GM12878 (cell line): ENCODE data around the gene RASGRF2. TPM values are rescaled to one million over a fixed set of nuclear protein-coding genes. Genes with fewer than 3 reads are reported as not detected.

Experiments
- ATAC-seq: fragments of 200-7000 bp; cut with Tn5 transposase; 3 replicates; pipeline ENCODE4 v1.9.1; 2020; ENCODE audit warnings: mild to moderate bottlenecking, moderate library complexity
- BruUV-seq: library from RNA; stranded (reverse); fragments of 400-500 nt; replicated peaks from 2 replicates; lab custom pipeline; 2021; lab: Mats Ljungman, UMichigan
- CTCF ChIA-PET: fragments of 300-600 bp; sonication (Branson Sonifier 250); formaldehyde crosslinking; extraction: SDS; loops from one replicate; lab custom pipeline; 2021; ENCODE audit warnings: inconsistent platforms; lab: Yijun Ruan, JAX
- POLR2A ChIA-PET: fragments of 350-600 bp; formaldehyde crosslinking; extraction: SDS; loops from one replicate; lab custom pipeline; 2021; ENCODE audit warnings: inconsistent platforms; lab: Charles Lee
- RAD21 ChIA-PET: fragments of 300-600 bp; sonication (Branson Sonifier 250); formaldehyde crosslinking; loops from one replicate; lab custom pipeline; 2023; ENCODE audit warnings: antibody characterized with exemption; ENCODE audit not compliant: unreplicated experiment; lab: Charles Lee
- SMC1A ChIA-PET: fragments of 300-600 bp; sonication (Branson Sonifier 250); formaldehyde crosslinking; loops from one replicate; lab custom pipeline; 2023; ENCODE audit not compliant: unreplicated experiment, uncharacterized antibody; lab: Charles Lee
- DNase-seq: peaks from one replicate; pipeline ENCODE4 v3.0.0-alpha.2; 2011; ENCODE audit warnings: low read depth, low spot score
- FAIRE-seq: peaks from 3 replicates; lab custom pipeline; 2011; peaks lifted over from hg19 to GRCh38; lab: Jason Lieb, UNC
- H2AFZ ChIP-seq: 2 replicates; pipeline ENCODE4 v1.6.0; 2011; ENCODE audit warnings: low read depth, low read length, control low read depth; ENCODE audit not compliant: control insufficient read depth
- H3K27ac ChIP-seq: 2 replicates; pipeline ENCODE4 v1.5.1; 2011; ENCODE audit warnings: control low read depth; ENCODE audit not compliant: control insufficient read depth, insufficient read depth
- H3K27me3 ChIP-seq, 2 experiments: replicated peaks in 1 of 2; 2 replicates each; pipeline versions ENCODE4 v1.6.0 to v1.6.1; 2011; ENCODE audit warnings: low read length in 1 of 2; ENCODE audit not compliant: control insufficient read depth in 2 of 2, insufficient read depth in 2 of 2
- H3K36me3 ChIP-seq, 2 experiments: 2 replicates each; pipeline ENCODE4 v1.5.1; 2011; ENCODE audit warnings: low read length in 1 of 2; ENCODE audit not compliant: control insufficient read depth in 2 of 2, insufficient read depth in 2 of 2
- H3K4me1 ChIP-seq: 2 replicates; pipeline ENCODE4 v1.6.1; 2011; ENCODE audit warnings: mild to moderate bottlenecking, low read length, moderate library complexity, mixed read lengths; ENCODE audit not compliant: control insufficient read depth, insufficient read depth
- H3K4me2 ChIP-seq: 2 replicates; pipeline ENCODE4 v1.6.0; 2011; ENCODE audit warnings: control low read depth; ENCODE audit not compliant: control insufficient read depth, insufficient read depth
- H3K4me3 ChIP-seq: fragments of 200-600 bp; sonication (generic); 2 replicates; pipeline ENCODE4 v1.5.1; 2016
- H3K79me2 ChIP-seq: 2 replicates; pipeline ENCODE4 v1.6.0; 2011; ENCODE audit warnings: low read length; ENCODE audit not compliant: control insufficient read depth, insufficient read depth
- H3K9ac ChIP-seq: 2 replicates; pipeline ENCODE4 v1.8.0; 2011; ENCODE audit warnings: low read length, control low read depth, mixed read lengths; ENCODE audit not compliant: control insufficient read depth, insufficient read depth
- H3K9me3 ChIP-seq: replicated peaks from 3 replicates; pipeline ENCODE4 v1.5.1; 2011; ENCODE audit warnings: mild to moderate bottlenecking, low read length; ENCODE audit not compliant: control insufficient read depth, insufficient read depth
- H4K20me1 ChIP-seq: 2 replicates; pipeline ENCODE4 v1.6.0; 2011; ENCODE audit not compliant: control insufficient read depth, insufficient read depth
- MTA3 ChIP-seq: IDR thresholded peaks from 2 replicates; pipeline ENCODE4 v1.6.1; 2012; ENCODE audit warnings: low read length, inconsistent platforms, borderline replicate concordance
- RAD51 ChIP-seq: fragments of 450-650 bp; IDR thresholded peaks from 2 replicates; pipeline ENCODE4 v1.6.1; 2016; ENCODE audit warnings: moderate library complexity, mild to moderate bottlenecking, inconsistent platforms
- ZNF24 ChIP-seq: fragments of 450-650 bp; IDR thresholded peaks from 2 replicates; pipeline ENCODE4 v1.6.1; 2017; ENCODE audit warnings: antibody characterized with exemption, mild to moderate bottlenecking
- WGBS: methylation state at CpG from one replicate; pipeline ENCODE4 v1.1.6; 2016; ENCODE audit warnings: low lambda C conversion rate; ENCODE audit not compliant: insufficient replicate concordance, insufficient coverage; ENCODE audit errors: missing lambda C conversion rate; 5-methylcytosine and 5-hydroxymethylcytosine counted together
- in situ Hi-C: fragments of 300-500 bp; cut with MboI; formaldehyde crosslinking; loops from 9 replicates; pipeline ENCODE4 v1.14.3; 2018; ENCODE audit warnings: mixed read lengths
- intact Hi-C: fragments of 100-400 bp; cut with micrococcal nuclease; formaldehyde crosslinking; loops from one replicate; pipeline ENCODE4 v1.14.2; 2022; ENCODE audit not compliant: unreplicated experiment
- polyA plus RNA-seq, 11 experiments: library from polyadenylated mRNA; depleted of rRNA in 4 of 11; unstranded in 6 of 11; stranded (reverse) in 5 of 11; fragments of >200 nt; fragmentation: Nextera tagmentation in 4 of 11; fragmentation: Illumina TruSeq in 1 of 11; extraction: Ambion mirVana in 4 of 11; extraction: Trizol in 1 of 11; gene quantifications; 1 replicate in 1 of 11; 2 replicates in 10 of 11; pipeline versions ENCODE4 v1.2.1 to v1.2.3, GENCODE V29; 2011 to 2016; ENCODE audit warnings: inconsistent platforms in 2 of 11, missing spikeins in 2 of 11, low read depth in 1 of 11
- total RNA-seq, 4 experiments: library from RNA; depleted of rRNA in 3 of 4; stranded (reverse); fragments of >200 nt in 3 of 4; fragmentation: Illumina TruSeq in 1 of 4; extraction: Trizol in 1 of 4; gene quantifications; 2 replicates each; pipeline versions ENCODE4 v1.2.1 to v1.2.3, GENCODE V29; 2013 to 2021
- TF ChIP-seq, protein P1 (sequence below): fragments of 450-650 bp; IDR thresholded peaks from 2 replicates; pipeline ENCODE4 v1.6.1; 2017; ENCODE audit warnings: mild to moderate bottlenecking, moderate library complexity
- TF ChIP-seq, protein P2 (sequence below): fragments of 450-650 bp; IDR thresholded peaks from 2 replicates; pipeline ENCODE4 v1.6.1; 2016; ENCODE audit warnings: mild to moderate bottlenecking, moderate library complexity, borderline replicate concordance

RASGRF2 gene
- total and polyA plus RNA-seq, 10 of the 15 experiments (the other 5 are each of a cell fraction or from before 2014, with no cell fraction given): 0.05 to 0.24 (median 0.07) TPM

DNA sequence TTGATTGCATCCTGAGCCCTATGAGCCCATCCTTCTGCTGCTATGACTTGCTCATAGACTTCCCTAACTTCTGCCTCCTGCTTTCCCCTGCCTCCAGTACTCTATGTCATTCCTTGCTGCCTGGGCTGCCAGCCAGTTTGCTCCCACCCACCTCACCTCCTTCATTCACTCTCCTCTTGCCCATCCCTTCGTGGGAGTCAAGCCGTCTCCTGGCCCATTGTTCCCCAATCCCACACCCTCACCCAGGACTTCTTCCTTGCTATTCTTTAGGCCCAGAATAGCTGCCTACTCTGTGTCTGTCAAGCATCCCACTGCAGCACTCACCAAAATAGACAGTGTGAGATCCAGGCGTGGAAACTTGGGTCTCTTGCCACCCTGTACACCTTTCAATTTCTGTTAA is 131.0 kb downstream of the RASGRF2 start (continued):
- TF ChIP-seq, protein P1, sequence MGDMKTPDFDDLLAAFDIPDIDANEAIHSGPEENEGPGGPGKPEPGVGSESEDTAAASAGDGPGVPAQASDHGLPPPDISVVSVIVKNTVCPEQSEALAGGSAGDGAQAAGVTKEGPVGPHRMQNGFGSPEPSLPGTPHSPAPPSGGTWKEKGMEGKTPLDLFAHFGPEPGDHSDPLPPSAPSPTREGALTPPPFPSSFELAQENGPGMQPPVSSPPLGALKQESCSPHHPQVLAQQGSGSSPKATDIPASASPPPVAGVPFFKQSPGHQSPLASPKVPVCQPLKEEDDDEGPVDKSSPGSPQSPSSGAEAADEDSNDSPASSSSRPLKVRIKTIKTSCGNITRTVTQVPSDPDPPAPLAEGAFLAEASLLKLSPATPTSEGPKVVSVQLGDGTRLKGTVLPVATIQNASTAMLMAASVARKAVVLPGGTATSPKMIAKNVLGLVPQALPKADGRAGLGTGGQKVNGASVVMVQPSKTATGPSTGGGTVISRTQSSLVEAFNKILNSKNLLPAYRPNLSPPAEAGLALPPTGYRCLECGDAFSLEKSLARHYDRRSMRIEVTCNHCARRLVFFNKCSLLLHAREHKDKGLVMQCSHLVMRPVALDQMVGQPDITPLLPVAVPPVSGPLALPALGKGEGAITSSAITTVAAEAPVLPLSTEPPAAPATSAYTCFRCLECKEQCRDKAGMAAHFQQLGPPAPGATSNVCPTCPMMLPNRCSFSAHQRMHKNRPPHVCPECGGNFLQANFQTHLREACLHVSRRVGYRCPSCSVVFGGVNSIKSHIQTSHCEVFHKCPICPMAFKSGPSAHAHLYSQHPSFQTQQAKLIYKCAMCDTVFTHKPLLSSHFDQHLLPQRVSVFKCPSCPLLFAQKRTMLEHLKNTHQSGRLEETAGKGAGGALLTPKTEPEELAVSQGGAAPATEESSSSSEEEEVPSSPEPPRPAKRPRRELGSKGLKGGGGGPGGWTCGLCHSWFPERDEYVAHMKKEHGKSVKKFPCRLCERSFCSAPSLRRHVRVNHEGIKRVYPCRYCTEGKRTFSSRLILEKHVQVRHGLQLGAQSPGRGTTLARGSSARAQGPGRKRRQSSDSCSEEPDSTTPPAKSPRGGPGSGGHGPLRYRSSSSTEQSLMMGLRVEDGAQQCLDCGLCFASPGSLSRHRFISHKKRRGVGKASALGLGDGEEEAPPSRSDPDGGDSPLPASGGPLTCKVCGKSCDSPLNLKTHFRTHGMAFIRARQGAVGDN: no peak
- TF ChIP-seq MTA3: no peak

DNA sequence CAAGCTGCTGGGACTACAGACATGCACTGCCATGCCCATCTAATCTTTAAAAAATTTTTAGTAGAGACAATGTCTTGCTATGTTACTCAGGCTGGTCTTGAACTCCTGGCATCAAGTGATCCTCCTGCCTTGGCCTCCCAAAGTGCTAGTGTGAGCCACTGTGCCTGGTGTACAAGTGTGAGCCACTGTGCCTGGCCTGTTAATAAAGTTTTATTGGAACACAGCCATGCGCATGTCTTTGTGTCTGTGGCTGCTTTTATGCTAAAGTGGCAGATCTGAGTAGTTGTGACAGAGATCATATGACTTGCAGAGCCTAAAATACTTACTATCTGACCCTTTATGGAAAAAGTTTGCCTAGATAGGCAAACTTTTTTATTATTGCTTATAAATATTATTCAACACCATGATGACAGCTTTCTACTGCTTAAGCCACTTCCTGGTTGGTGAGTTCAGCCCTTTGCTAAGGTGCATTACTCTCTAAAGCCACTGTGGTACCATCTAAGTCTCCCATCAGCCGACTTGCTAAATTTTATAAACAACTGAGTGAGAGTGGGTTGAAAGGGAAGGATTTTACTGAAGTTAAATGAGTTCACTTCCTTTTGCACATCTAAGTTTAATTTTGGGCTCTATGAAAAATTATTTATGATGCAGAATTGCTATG is 133.5 kb downstream of the RASGRF2 start:
- RAD21 ChIA-PET: no interaction called here
- CTCF ChIA-PET: interaction anchor here (1.1 kb wide), 1 partner anchor 28 kb away, joined by 3 read pairs; no protein-coding TSS in a partner anchor
- H3K36me3 ChIP-seq: no peaks in the 10 kb centered on the region
- no TSS peak for BruUV-seq
- WGBS: 73% methylated on average over 2 of the region's 2 CpGs
- in situ Hi-C loops (no loop called here), intact Hi-C loops (no loop called here)
- TF ChIP-seq, protein P2, sequence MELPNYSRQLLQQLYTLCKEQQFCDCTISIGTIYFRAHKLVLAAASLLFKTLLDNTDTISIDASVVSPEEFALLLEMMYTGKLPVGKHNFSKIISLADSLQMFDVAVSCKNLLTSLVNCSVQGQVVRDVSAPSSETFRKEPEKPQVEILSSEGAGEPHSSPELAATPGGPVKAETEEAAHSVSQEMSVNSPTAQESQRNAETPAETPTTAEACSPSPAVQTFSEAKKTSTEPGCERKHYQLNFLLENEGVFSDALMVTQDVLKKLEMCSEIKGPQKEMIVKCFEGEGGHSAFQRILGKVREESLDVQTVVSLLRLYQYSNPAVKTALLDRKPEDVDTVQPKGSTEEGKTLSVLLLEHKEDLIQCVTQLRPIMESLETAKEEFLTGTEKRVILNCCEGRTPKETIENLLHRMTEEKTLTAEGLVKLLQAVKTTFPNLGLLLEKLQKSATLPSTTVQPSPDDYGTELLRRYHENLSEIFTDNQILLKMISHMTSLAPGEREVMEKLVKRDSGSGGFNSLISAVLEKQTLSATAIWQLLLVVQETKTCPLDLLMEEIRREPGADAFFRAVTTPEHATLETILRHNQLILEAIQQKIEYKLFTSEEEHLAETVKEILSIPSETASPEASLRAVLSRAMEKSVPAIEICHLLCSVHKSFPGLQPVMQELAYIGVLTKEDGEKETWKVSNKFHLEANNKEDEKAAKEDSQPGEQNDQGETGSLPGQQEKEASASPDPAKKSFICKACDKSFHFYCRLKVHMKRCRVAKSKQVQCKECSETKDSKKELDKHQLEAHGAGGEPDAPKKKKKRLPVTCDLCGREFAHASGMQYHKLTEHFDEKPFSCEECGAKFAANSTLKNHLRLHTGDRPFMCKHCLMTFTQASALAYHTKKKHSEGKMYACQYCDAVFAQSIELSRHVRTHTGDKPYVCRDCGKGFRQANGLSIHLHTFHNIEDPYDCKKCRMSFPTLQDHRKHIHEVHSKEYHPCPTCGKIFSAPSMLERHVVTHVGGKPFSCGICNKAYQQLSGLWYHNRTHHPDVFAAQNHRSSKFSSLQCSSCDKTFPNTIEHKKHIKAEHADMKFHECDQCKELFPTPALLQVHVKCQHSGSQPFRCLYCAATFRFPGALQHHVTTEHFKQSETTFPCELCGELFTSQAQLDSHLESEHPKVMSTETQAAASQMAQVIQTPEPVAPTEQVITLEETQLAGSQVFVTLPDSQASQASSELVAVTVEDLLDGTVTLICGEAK: peak; percentile 71
- TF ChIP-seq ZNF24: no peak
- no peak for TF ChIP-seq RAD51
- SMC1A ChIA-PET: no interaction called here
- H2AFZ ChIP-seq: no peak overlapping the region
- no peak overlapping the region for H3K9ac ChIP-seq
- H3K4me1 ChIP-seq: no peaks in the 10 kb centered on the region
- POLR2A ChIA-PET: no interaction called here
- no peaks in the 10 kb centered on the region for H3K9me3 ChIP-seq
- DNase-seq (no peak), FAIRE-seq (no peak), ATAC-seq (0 out of 3 replicates have a peak, but pooled peaks have one; percentile 36)
- H3K27me3 ChIP-seq: no peaks in the 10 kb centered on the region; a peak in 1 of 4 replicates
- no peak overlapping the region for H3K4me2 ChIP-seq
- no peak overlapping the region for H3K4me3 ChIP-seq
- no peaks in the 10 kb centered on the region for H4K20me1 ChIP-seq
- H3K79me2 ChIP-seq: no peaks in the 10 kb centered on the region
- no peak overlapping the region for H3K27ac ChIP-seq
